CD1c-positive myeloid dendritic cell (primary cell): ENCODE results near the gene MMRN1.

Source experiments
- DNase-seq: peaks from one replicate; pipeline ENCODE4 v3.0.0-alpha.2; 2016; ENCODE audit errors: extremely low spot score

The MMRN1 gene

GRCh38 chr4:89997171-89997704 is 102.6 kb downstream of the MMRN1 start:
- DNase-seq, result no peak

GRCh38 chr4:89998469-89999011 is 103.9 kb downstream of the MMRN1 start:
- no peak for DNase-seq

- no peak for DNase-seq
Observed at GRCh38 chr4:90001023-90001422, 106.4 kb downstream of the MMRN1 start.

GRCh38 chr4:90002441-90003062 is 107.9 kb downstream of the MMRN1 start:
- no peak for DNase-seq
